Measurements from ENCODE around the gene MICU1.
"Not testable (repeated sequence)": the region's sequence is repeated elsewhere in the genome, so short reads cannot be mapped to it uniquely, and the experiment has no call there.

Gene MICU1

GRCh38 chr10:72625608-72626443 is at the start of gene MICU1:
TSS of gene MICU1 (minus strand) at chr10:72626079. CDS start at chr10:72566793, 59,286 bp downstream.
- Histone ChIP-seq H3K9me3 (ENCODE audit: control insufficient read depth in 2 of 2, low read length in 2 of 2) (no peaks in the 10 kb centered on the region), H3K27ac (ENCODE audit: low read length) (peak within 1 kb of the TSS; percentile 73), H3K4me3 (ENCODE audit: low read length in 2 of 2) (peak within 1 kb of the TSS; percentile 82 to 98), H3K9ac (ENCODE audit: low read length in 2 of 2) (peak within 1 kb of the TSS; percentile 72 to 91), H3K36me3 (ENCODE audit: control insufficient read depth in 2 of 2, insufficient read depth in 2 of 2, low read length in 2 of 2) (no peaks in the 10 kb centered on the region), H3K4me1 (ENCODE audit: control insufficient read depth, insufficient read depth, low read length) (peaks cover 3% of the 10 kb centered on the region), H3K27me3 (ENCODE audit: control insufficient read depth in 1 of 2, insufficient read depth in 2 of 2, low read length in 2 of 2) (no peaks in the 10 kb centered on the region)

- not testable (repeated sequence) for H3K9me3 ChIP-seq (ENCODE audit: control insufficient read depth in 2 of 2, low read length in 2 of 2); H3K27ac ChIP-seq (ENCODE audit: low read length); H3K4me1 ChIP-seq (ENCODE audit: control insufficient read depth, insufficient read depth, low read length); H3K4me3 ChIP-seq (ENCODE audit: low read length in 2 of 2); H3K27me3 ChIP-seq (ENCODE audit: control insufficient read depth in 1 of 2, insufficient read depth in 2 of 2, low read length in 2 of 2); H3K9ac ChIP-seq (ENCODE audit: low read length in 2 of 2); H3K36me3 ChIP-seq (ENCODE audit: control insufficient read depth in 2 of 2, insufficient read depth in 2 of 2, low read length in 2 of 2)
Measured at GRCh38 chr10:72674174-72674573, 48.3 kb upstream of the MICU1 start.

- Histone ChIP-seq H3K27me3 (ENCODE audit: control insufficient read depth in 1 of 2, insufficient read depth in 2 of 2, low read length in 2 of 2) (no peaks in the 10 kb centered on the region), H3K4me3 (ENCODE audit: low read length in 2 of 2) (no peak overlapping the region), H3K36me3 (ENCODE audit: control insufficient read depth in 2 of 2, insufficient read depth in 2 of 2, low read length in 2 of 2) (no peaks in the 10 kb centered on the region), H3K27ac (ENCODE audit: low read length) (no peak overlapping the region), H3K4me1 (ENCODE audit: control insufficient read depth, insufficient read depth, low read length) (no peaks in the 10 kb centered on the region), H3K9ac (ENCODE audit: low read length in 2 of 2) (no peak overlapping the region), H3K9me3 (ENCODE audit: control insufficient read depth in 2 of 2, low read length in 2 of 2) (no peaks in the 10 kb centered on the region)
Measured at GRCh38 chr10:72673280-72673679, 47.4 kb upstream of the MICU1 start.

- no peak overlapping the region for H3K9ac ChIP-seq (ENCODE audit: low read length in 2 of 2)
- no peaks in the 10 kb centered on the region for H3K4me1 ChIP-seq (ENCODE audit: control insufficient read depth, insufficient read depth, low read length)
- H3K27me3 ChIP-seq (ENCODE audit: control insufficient read depth in 1 of 2, insufficient read depth in 2 of 2, low read length in 2 of 2): no peaks in the 10 kb centered on the region
- no peak overlapping the region for H3K27ac ChIP-seq (ENCODE audit: low read length)
- H3K9me3 ChIP-seq (ENCODE audit: control insufficient read depth in 2 of 2, low read length in 2 of 2): no peaks in the 10 kb centered on the region
- H3K4me3 ChIP-seq (ENCODE audit: low read length in 2 of 2): no peak overlapping the region
- no peaks in the 10 kb centered on the region for H3K36me3 ChIP-seq (ENCODE audit: control insufficient read depth in 2 of 2, insufficient read depth in 2 of 2, low read length in 2 of 2)
Measured at GRCh38 chr10:72667207-72667864, 41.5 kb upstream of the MICU1 start.

- H3K36me3 ChIP-seq (ENCODE audit: control insufficient read depth in 2 of 2, insufficient read depth in 2 of 2, low read length in 2 of 2): no peaks in the 10 kb centered on the region
- no peak overlapping the region for H3K9ac ChIP-seq (ENCODE audit: low read length in 2 of 2)
- H3K27me3 ChIP-seq (ENCODE audit: control insufficient read depth in 1 of 2, insufficient read depth in 2 of 2, low read length in 2 of 2): no peaks in the 10 kb centered on the region
- H3K4me1 ChIP-seq (ENCODE audit: control insufficient read depth, insufficient read depth, low read length): no peaks in the 10 kb centered on the region
- H3K27ac ChIP-seq (ENCODE audit: low read length): no peak overlapping the region
- no peak overlapping the region for H3K4me3 ChIP-seq (ENCODE audit: low read length in 2 of 2)
- H3K9me3 ChIP-seq (ENCODE audit: control insufficient read depth in 2 of 2, low read length in 2 of 2): no peaks in the 10 kb centered on the region
Measured at GRCh38 chr10:72665925-72666324, 40.0 kb upstream of the MICU1 start.

GRCh38 chr10:72663971-72664370 is 38.1 kb upstream of the MICU1 start:
- Histone ChIP-seq H3K27ac (ENCODE audit: low read length) (no peak overlapping the region), H3K27me3 (ENCODE audit: control insufficient read depth in 1 of 2, insufficient read depth in 2 of 2, low read length in 2 of 2) (no peaks in the 10 kb centered on the region), H3K9ac (ENCODE audit: low read length in 2 of 2) (no peak overlapping the region), H3K9me3 (ENCODE audit: control insufficient read depth in 2 of 2, low read length in 2 of 2) (no peaks in the 10 kb centered on the region), H3K36me3 (ENCODE audit: control insufficient read depth in 2 of 2, insufficient read depth in 2 of 2, low read length in 2 of 2) (no peaks in the 10 kb centered on the region), H3K4me3 (ENCODE audit: low read length in 2 of 2) (no peak overlapping the region), H3K4me1 (ENCODE audit: control insufficient read depth, insufficient read depth, low read length) (no peaks in the 10 kb centered on the region)

- Histone ChIP-seq H3K36me3 (ENCODE audit: control insufficient read depth in 2 of 2, insufficient read depth in 2 of 2, low read length in 2 of 2) (no peaks in the 10 kb centered on the region), H3K9me3 (ENCODE audit: control insufficient read depth in 2 of 2, low read length in 2 of 2) (no peaks in the 10 kb centered on the region), H3K27ac (ENCODE audit: low read length) (no peak overlapping the region), H3K27me3 (ENCODE audit: control insufficient read depth in 1 of 2, insufficient read depth in 2 of 2, low read length in 2 of 2) (no peaks in the 10 kb centered on the region), H3K4me3 (ENCODE audit: low read length in 2 of 2) (no peak overlapping the region), H3K4me1 (ENCODE audit: control insufficient read depth, insufficient read depth, low read length) (no peaks in the 10 kb centered on the region), H3K9ac (ENCODE audit: low read length in 2 of 2) (no peak overlapping the region)
Measured at GRCh38 chr10:72661431-72661830, 35.6 kb upstream of the MICU1 start.

- Histone ChIP-seq H3K9me3 (ENCODE audit: control insufficient read depth in 2 of 2, low read length in 2 of 2) (no peaks in the 10 kb centered on the region), H3K9ac (ENCODE audit: low read length in 2 of 2) (no peak overlapping the region), H3K4me3 (ENCODE audit: low read length in 2 of 2) (no peak overlapping the region), H3K27me3 (ENCODE audit: control insufficient read depth in 1 of 2, insufficient read depth in 2 of 2, low read length in 2 of 2) (no peaks in the 10 kb centered on the region), H3K4me1 (ENCODE audit: control insufficient read depth, insufficient read depth, low read length) (no peaks in the 10 kb centered on the region), H3K27ac (ENCODE audit: low read length) (no peak overlapping the region), H3K36me3 (ENCODE audit: control insufficient read depth in 2 of 2, insufficient read depth in 2 of 2, low read length in 2 of 2) (no peaks in the 10 kb centered on the region)
Measured at GRCh38 chr10:72660220-72660619, 34.3 kb upstream of the MICU1 start.

- Histone ChIP-seq H3K9me3 (ENCODE audit: control insufficient read depth in 2 of 2, low read length in 2 of 2) (no peaks in the 10 kb centered on the region), H3K27me3 (ENCODE audit: control insufficient read depth in 1 of 2, insufficient read depth in 2 of 2, low read length in 2 of 2) (no peaks in the 10 kb centered on the region), H3K4me3 (ENCODE audit: low read length in 2 of 2) (no peak overlapping the region), H3K27ac (ENCODE audit: low read length) (no peak overlapping the region), H3K9ac (ENCODE audit: low read length in 2 of 2) (no peak overlapping the region), H3K4me1 (ENCODE audit: control insufficient read depth, insufficient read depth, low read length) (no peaks in the 10 kb centered on the region), H3K36me3 (ENCODE audit: control insufficient read depth in 2 of 2, insufficient read depth in 2 of 2, low read length in 2 of 2) (no peaks in the 10 kb centered on the region)
Measured at GRCh38 chr10:72659694-72660093, 33.8 kb upstream of the MICU1 start.

- Histone ChIP-seq H3K4me1 (ENCODE audit: control insufficient read depth, insufficient read depth, low read length) (no peaks in the 10 kb centered on the region), H3K36me3 (ENCODE audit: control insufficient read depth in 2 of 2, insufficient read depth in 2 of 2, low read length in 2 of 2) (no peaks in the 10 kb centered on the region), H3K9me3 (ENCODE audit: control insufficient read depth in 2 of 2, low read length in 2 of 2) (no peaks in the 10 kb centered on the region), H3K27me3 (ENCODE audit: control insufficient read depth in 1 of 2, insufficient read depth in 2 of 2, low read length in 2 of 2) (no peaks in the 10 kb centered on the region), H3K9ac (ENCODE audit: low read length in 2 of 2) (no peak overlapping the region), H3K27ac (ENCODE audit: low read length) (no peak overlapping the region), H3K4me3 (ENCODE audit: low read length in 2 of 2) (no peak overlapping the region)
Measured at GRCh38 chr10:72658696-72659400, 33.0 kb upstream of the MICU1 start.
